Fibroblast of skin of abdomen (primary cell): Measurements from ENCODE around the gene CACNA1C.

Source experiments
- DNase-seq: peaks from one replicate; pipeline ENCODE4 v3.0.0-alpha.2; 2013

CACNA1C gene

GRCh38 chr12:2396448-2396871 is 343.7 kb downstream of the CACNA1C start:
- peak; percentile 30 for DNase-seq

- DNase-seq = no peak
Measured at GRCh38 chr12:2397356-2398045, 344.7 kb downstream of the CACNA1C start.

DNA sequence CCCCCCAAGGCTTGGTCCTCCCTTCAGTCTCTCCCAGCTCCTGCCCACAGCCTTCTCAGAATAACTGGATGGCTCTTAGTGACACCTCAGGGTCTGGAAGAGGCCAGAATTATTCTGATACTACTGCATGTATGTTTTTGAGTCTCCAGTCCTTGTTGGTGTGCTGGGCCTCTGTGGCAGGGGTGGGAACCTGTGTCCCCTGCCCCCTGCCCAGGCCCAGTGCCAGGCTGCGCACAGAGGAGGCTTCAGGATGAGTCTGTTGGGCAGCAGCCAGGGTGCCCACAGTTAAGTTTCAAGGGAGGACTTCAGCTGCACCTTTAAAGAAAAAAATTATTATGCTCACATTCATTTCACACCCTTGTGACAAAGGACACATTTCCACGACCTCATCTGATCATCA is 348.3 kb downstream of the CACNA1C start:
- no peak for DNase-seq

GRCh38 chr12:2402073-2402579 is 349.3 kb downstream of the CACNA1C start:
- DNase-seq = no peak

- no peak for DNase-seq
Measured at GRCh38 chr12:2403221-2403976, 350.6 kb downstream of the CACNA1C start.

GRCh38 chr12:2405039-2405438 is 352.3 kb downstream of the CACNA1C start:
- no peak for DNase-seq

DNA sequence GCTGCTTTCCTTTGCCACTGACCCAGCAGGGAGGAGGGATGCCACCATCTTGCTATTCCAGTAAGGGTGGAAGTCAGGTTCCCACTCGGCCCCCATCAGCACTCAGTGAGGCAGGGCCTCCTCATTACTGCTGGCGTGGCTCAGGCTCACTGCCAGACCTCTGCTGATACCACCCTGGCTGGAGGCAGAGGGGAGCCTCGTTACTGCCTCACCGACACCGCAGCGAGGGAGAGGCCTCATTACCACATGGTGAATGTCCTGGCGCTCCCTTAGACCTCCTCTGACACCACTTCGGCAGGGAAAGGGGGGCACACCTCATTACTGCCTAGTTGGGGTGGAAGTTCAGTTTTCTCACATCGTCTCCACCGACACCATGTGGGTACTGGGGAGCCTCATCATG is 354.1 kb downstream of the CACNA1C start:
- no peak for DNase-seq

- no peak for DNase-seq
Measured at GRCh38 chr12:2408262-2408661, 355.5 kb downstream of the CACNA1C start.

DNA sequence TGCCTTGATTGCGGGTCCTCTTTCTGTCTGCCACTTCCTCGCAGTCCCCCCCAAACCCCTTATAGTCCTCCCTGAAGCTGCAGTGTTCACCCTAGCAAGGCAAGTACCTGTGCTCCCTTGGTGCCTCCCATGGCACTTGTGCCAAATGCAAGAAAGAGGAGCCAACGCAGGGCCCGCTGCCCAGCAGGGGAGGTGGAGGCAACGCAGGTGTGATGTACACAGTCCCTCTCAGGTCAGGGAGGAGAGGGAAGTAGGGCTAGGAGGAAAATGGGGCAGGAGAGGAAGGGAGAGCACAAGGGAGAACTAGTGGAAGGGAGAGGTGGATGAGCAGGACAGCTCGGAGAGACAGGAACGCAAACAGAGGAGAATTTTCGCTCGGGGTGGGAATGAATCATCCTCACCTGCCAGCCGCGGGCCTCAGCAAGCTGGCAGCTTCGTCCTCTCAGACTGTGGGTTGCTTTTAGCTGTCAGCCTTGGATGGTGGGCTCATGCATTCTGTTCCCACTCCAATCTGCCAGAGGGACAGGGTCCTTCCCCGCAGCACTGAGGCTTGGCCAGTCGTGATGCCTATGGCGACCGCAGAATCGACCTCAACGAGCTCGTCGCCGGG is 357.0 kb downstream of the CACNA1C start:
- no peak for DNase-seq

GRCh38 chr12:2410496-2410895 is 357.7 kb downstream of the CACNA1C start:
- DNase-seq = no peak

- DNase-seq = no peak
Measured at GRCh38 chr12:2411011-2411410, 358.2 kb downstream of the CACNA1C start.

- no peak for DNase-seq
Measured at GRCh38 chr12:2411616-2412304, 359.0 kb downstream of the CACNA1C start.

DNA sequence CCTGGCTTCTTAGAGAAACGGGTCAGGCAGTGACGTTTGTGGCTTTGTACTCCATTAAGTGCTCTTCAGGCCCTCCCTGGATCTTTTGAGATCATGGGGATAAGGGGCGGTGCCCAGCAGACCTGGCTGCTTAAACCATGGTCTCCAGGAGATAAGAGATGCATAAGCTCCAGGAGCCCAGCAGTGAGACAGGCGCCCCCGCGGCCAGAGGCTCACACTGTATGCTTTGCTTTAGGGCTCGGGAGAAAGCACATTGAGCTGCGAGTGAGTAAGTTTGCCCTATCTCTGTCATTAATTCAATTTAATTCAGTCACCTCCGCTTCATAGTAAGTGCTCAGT is 359.5 kb downstream of the CACNA1C start:
- DNase-seq = no peak

DNA sequence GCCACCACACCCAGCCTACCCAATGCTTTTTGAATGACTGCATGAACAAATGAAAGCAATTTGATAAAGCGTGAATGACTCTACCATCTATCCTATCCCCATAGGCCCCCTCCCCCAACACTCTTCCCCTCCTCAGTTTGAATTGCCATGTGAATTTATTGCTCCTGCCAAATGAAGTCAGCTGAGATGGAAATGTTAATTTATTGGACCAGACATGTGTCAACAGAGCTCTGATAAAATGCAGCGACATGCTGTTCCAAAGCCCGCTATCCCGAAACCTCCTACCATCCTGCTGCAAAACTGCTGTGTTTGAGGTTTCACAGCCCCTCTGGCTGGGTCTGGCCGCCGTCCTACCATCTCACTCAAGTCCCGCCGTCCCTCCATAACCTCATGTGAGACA is 360.5 kb downstream of the CACNA1C start:
- no peak for DNase-seq

DNA sequence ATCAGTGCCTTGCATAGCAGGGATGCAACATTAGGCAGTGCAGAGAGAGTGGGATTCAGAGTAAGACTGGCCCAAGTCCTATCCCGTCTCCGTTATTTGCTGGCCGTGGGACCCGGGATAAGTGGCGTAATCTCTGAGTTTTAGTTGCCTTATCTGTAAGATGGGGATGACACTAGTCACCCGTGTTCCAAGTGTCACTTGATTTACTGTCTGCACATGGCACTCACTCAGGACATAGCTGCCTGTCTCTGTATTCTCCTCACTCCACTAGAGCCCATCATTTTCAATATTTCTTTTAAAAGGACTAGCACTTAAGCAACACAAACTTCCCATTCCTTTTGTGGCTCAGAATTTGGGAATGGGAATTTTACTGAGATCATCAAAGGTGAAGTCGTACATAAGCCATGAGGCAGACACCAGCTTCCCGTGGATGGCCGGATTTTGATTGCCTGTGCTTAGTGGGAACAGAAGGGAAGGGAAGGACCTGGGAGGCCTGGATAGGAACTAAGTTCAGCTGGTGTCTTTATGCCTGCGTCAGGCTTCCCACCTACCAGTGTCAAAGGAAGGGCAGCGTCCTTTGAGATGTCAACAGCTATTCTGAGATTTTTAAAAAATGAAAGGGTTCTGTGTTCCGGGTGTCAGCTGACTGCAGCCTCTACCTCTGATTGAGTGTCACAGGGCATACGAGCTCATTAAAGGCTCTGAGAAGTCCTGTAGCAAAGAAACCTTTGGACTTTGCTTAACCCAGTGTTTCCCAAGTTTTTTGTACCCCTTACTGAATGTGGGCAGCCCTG is 361.4 kb downstream of the CACNA1C start:
- DNase-seq = no peak

DNA sequence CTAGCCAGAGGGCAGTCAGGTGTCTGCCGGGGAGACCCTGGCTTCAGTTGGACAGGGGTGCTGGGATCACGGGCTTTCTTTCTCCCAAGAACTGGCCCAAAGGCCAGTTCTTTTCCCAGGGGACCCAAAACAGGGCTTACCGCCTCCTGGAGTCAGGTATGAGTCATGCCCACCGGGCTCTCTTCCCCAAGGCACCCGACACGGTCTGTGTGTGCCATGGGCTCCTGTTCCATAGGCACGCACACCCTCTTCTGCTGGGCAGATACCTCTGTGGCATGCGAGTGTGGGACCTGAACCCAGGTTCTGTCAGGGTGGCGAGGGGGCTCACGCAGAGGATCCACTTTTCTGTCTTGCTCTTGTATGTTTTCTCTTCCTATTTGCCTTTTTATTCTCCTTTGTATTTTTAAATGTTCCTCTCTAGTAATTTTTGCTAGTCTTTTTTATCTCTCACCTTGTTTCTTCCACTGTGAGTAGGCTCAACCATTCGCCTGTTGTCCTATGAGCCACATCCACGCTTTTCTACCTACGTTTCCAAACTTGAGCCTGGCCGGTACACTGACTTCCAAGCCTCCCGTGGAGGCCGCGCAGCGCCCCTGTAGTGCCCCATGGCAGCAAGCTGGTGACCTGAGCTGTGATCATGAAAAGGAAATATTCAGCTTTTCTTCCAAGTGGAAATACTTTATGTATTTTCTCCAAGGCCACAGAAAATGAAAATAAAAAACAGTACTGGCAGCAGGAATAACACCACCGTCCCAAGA is 362.2 kb downstream of the CACNA1C start:
- DNase-seq = no peak

DNA sequence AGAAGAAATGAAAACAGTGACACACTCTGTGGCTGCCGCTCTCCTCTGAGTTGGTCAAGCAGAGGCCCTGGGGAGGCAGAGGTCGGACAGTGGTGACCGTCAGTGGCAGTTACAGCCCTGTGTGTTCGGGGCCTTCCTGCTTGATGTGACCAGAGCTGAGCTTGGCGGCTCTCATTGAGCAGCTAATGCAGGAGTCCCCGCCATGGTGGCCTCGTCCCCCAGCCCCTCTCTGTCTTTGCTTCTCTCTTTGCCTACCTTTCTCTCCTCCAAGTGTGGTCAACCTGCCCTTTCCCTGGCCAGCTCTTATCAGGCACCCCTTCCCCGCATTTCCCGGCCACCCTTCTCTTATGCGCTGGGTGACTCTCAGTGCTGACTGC is 362.8 kb downstream of the CACNA1C start:
- DNase-seq = no peak

DNA sequence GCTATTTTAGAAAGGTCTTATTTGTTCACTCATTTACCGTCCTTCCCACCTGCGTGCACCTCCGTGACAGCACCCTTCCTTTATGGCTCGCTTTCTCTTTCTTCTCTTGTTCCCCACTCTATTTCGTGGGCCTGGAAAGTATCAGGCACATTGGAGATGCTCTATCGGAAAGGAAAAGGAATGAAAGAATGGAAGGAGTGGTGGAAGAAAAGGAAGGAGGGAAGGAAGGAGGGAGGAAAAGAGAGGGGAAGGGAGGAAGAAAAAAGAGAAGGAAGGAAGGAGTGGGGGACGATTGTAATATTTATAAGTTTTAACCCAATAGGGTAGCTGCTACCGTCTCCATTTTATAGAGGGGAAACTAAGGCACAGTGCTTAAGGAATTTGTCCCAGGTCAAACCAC is 363.4 kb downstream of the CACNA1C start:
- no peak for DNase-seq

- no peak for DNase-seq
Measured at GRCh38 chr12:2417481-2418160, 364.8 kb downstream of the CACNA1C start.

GRCh38 chr12:2418579-2418978 is 365.8 kb downstream of the CACNA1C start:
- no peak for DNase-seq

GRCh38 chr12:2422591-2422990 is 369.8 kb downstream of the CACNA1C start:
- DNase-seq = no peak
